Measurements from ENCODE around the gene RNF2. TPM values are rescaled to one million over a fixed set of nuclear protein-coding genes. Genes with fewer than 3 reads are reported as not detected.

RNF2 gene
- total and polyA plus RNA-seq, 2 donors (not counting 3 experiments of a cell fraction or from before 2014, with no cell fraction given) = 13.6 to 30.6 TPM

DNA sequence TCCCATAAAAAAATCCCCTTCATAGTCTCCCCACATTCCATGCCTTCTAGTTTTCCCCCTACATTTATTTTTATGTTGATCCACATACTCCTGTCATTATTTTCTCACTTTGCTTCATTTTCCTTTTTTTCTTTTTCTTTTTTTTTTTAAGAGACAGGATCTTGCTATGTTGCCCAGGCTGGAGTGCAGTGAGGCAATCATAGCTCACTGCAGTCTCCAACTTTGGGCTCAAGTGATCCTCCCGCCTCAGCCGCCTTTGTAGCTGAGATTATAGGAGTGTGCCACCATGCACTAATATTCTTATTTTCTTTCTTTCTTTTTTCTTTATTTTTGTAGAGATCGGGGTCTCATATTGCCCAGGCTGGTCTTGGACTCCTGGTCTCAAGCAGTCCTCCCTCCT lies 7.8 kb downstream of the RNF2 start:
- no peaks in the 10 kb centered on the region for H3K9me3 ChIP-seq (replicated peaks; ENCODE audit: control insufficient read depth, insufficient read depth, low read length)
- DNase-seq (ENCODE audit: low read depth, low spot score) (no peak), FAIRE-seq (no peak)
- no TSS peak for BruUV-seq (replicated peaks)
- H3K36me3 ChIP-seq (ENCODE audit: control insufficient read depth in 2 of 2, extremely low read depth in 1 of 2, insufficient read depth in 2 of 2, low read length in 2 of 2) = no peaks in the 10 kb centered on the region
- no peaks in the 10 kb centered on the region for H3K4me1 ChIP-seq (ENCODE audit: control insufficient read depth, extremely low read depth, insufficient read depth, low read length)
- no peak overlapping the region for H3K27ac ChIP-seq (ENCODE audit: insufficient read depth, low read depth, low read length)
- peaks cover 14% of the 10 kb centered on the region for H4K20me1 ChIP-seq (replicated peaks; ENCODE audit: control insufficient read depth, extremely low read depth, insufficient read depth, low read length)
- H3K9me1 ChIP-seq (replicated peaks; ENCODE audit: control insufficient read depth, extremely low read depth, insufficient read depth, low read length) = no peaks in the 10 kb centered on the region
- peaks cover 79% of the 10 kb centered on the region for H3K79me2 ChIP-seq (ENCODE audit: control insufficient read depth, insufficient read depth, low read length)
- no peaks in the 10 kb centered on the region for H3K27me3 ChIP-seq (ENCODE audit: control insufficient read depth in 2 of 2, insufficient read depth in 2 of 2, low read length in 2 of 2)
- H3K9ac ChIP-seq (replicated peaks; ENCODE audit: extremely low read depth, insufficient read depth, low read length) = no peak overlapping the region
- intact Hi-C loops (cut with micrococcal nuclease) (no loop called here), dilution Hi-C loops (cut with MboI; ENCODE audit: extremely low pct_ligation_motif_present, low sequenced_read_pairs) (no loop called here)
- H2AFZ ChIP-seq (ENCODE audit: low read depth, low read length) = no peak overlapping the region
- TF ChIP-seq POLR2A (IDR thresholded peaks at IDR 0.05; ENCODE audit: low read depth, low read length) = no peak
- TF ChIP-seq, protein P1, sequence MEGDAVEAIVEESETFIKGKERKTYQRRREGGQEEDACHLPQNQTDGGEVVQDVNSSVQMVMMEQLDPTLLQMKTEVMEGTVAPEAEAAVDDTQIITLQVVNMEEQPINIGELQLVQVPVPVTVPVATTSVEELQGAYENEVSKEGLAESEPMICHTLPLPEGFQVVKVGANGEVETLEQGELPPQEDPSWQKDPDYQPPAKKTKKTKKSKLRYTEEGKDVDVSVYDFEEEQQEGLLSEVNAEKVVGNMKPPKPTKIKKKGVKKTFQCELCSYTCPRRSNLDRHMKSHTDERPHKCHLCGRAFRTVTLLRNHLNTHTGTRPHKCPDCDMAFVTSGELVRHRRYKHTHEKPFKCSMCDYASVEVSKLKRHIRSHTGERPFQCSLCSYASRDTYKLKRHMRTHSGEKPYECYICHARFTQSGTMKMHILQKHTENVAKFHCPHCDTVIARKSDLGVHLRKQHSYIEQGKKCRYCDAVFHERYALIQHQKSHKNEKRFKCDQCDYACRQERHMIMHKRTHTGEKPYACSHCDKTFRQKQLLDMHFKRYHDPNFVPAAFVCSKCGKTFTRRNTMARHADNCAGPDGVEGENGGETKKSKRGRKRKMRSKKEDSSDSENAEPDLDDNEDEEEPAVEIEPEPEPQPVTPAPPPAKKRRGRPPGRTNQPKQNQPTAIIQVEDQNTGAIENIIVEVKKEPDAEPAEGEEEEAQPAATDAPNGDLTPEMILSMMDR (IDR thresholded peaks at IDR 0.05; ENCODE audit: extremely low read depth in 1 of 2, insufficient read depth in 1 of 2, low read depth in 1 of 2, low read length in 2 of 2) = no peak
- TF ChIP-seq JUN (IDR thresholded peaks at IDR 0.05; ENCODE audit: borderline replicate concordance, insufficient read depth, insufficient read length, low read depth) = no peak
- no peak for TF ChIP-seq MYC (IDR thresholded peaks at IDR 0.05; ENCODE audit: low read depth, low read length)
- no peak for TF ChIP-seq EZH2 (IDR thresholded peaks at IDR 0.05; ENCODE audit: borderline replicate concordance, low read depth, low read length, severe bottlenecking)
- TF ChIP-seq, protein P2, sequence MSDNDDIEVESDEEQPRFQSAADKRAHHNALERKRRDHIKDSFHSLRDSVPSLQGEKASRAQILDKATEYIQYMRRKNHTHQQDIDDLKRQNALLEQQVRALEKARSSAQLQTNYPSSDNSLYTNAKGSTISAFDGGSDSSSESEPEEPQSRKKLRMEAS (IDR thresholded peaks at IDR 0.05; ENCODE audit: insufficient read depth, insufficient read length) = no peak
- no peak for TF ChIP-seq FOS (IDR thresholded peaks at IDR 0.05; ENCODE audit: borderline replicate concordance, insufficient read depth, low read length)
- TF ChIP-seq GATA2 (IDR thresholded peaks at IDR 0.05; ENCODE audit: insufficient read depth, insufficient read length, low read depth, low read length) = no peak
- no peak for TF ChIP-seq POLR2AphosphoS5 (IDR thresholded peaks at IDR 0.05; ENCODE audit: insufficient read depth, low read depth, low read length)
- no peak overlapping the region for H3K4me2 ChIP-seq (ENCODE audit: insufficient read depth, low read length)
- POLR2A ChIA-PET = no interaction called here
- H3K4me3 ChIP-seq (replicated peaks in 1 of 3; ENCODE audit: insufficient read depth in 1 of 3, low read depth in 1 of 3, low read length in 3 of 3) = no peak overlapping the region
- CTCF ChIA-PET = interaction anchor here (1.5 kb wide), 1 partner anchor 8 kb away, joined by 4 read pairs; no protein-coding TSS in a partner anchor
